Fibroblast of villous mesenchyme (primary cell): ENCODE data around the gene SLC25A12. TPM values are rescaled to one million over a fixed set of nuclear protein-coding genes. Genes with fewer than 3 reads are reported as not detected.
"Not testable (repeated sequence)": the region's sequence is repeated elsewhere in the genome, so short reads cannot be mapped to it uniquely, and the experiment has no call there.

Experiments used
- DNase-seq: peaks from one replicate; pipeline ENCODE4 v3.0.0-alpha.2; 2010; ENCODE audit warnings: low read depth
- H3K4me3 ChIP-seq: 2 replicates; pipeline ENCODE4 v1.5.1; 2011; ENCODE audit warnings: low read depth, mild to moderate bottlenecking, low read length
- total RNA-seq: library from RNA; depleted of rRNA; stranded (reverse); fragments of >200 nt; gene quantifications from 2 replicates; pipeline ENCODE4 v1.2.3, GENCODE V29; 2012
- TF ChIP-seq, protein P1 (sequence below): IDR thresholded peaks from 2 replicates; pipeline ENCODE4 v1.5.1; 2012; ENCODE audit warnings: low read depth, mild to moderate bottlenecking, low read length; ENCODE audit not compliant: insufficient read depth

The SLC25A12 gene
- total RNA-seq, 1 donor = 25.5 TPM

DNA sequence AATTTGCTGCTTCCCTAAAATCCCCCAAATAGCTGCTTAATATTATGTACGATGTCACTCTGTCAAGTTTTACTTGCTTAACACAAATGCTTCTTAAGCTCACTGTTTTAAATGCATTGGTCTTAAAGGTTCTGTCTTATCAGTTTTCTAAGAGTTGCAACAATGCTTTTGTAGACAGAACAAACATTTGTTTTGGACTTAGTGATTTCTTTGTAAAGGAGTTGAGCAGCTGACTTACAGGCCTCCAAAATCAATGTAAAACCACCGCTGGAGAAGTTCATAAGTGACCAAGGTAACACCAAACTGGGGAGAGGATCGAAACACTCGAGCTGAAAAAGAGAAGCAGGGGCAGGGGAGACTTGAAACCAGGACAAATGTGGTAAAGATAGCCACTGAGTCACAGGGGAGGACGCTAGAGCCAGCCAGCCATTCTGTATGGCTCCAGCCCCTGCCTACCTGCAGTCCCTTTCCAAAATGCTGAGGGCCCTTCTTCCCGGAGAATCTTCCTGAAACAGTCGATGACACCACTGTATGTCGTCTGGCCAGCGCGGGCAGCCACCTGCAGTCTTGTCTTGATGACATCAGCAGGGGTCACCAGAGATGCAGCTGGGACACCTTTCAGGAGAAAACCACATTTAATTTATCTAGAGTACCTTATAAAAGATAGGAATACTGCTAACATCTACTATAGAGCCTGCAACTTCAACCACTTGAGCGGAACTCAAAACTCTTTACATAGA, 106.5 kb downstream of the SLC25A12 start:
- no peak overlapping the region for H3K4me3 ChIP-seq
- no peak for DNase-seq
- TF ChIP-seq, protein P1, sequence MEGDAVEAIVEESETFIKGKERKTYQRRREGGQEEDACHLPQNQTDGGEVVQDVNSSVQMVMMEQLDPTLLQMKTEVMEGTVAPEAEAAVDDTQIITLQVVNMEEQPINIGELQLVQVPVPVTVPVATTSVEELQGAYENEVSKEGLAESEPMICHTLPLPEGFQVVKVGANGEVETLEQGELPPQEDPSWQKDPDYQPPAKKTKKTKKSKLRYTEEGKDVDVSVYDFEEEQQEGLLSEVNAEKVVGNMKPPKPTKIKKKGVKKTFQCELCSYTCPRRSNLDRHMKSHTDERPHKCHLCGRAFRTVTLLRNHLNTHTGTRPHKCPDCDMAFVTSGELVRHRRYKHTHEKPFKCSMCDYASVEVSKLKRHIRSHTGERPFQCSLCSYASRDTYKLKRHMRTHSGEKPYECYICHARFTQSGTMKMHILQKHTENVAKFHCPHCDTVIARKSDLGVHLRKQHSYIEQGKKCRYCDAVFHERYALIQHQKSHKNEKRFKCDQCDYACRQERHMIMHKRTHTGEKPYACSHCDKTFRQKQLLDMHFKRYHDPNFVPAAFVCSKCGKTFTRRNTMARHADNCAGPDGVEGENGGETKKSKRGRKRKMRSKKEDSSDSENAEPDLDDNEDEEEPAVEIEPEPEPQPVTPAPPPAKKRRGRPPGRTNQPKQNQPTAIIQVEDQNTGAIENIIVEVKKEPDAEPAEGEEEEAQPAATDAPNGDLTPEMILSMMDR = no peak

DNA sequence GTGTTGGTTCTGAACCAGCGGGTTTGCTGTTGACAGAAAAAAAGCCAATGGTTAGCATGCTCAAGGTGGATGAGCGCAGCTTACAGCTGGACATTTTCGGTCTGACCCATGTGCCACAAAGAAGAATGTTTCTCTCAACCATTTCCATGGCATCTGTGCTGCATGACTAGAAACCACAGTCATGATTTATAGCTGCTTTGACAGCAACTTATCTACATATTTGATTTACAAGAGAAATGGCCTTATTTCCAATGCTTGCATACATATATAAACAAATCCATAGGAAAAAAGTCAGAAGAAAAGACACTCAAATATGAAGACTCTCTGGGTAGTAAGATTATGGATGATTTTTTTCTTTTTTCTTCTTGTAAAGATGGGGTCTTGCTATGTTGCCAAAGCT, 108.6 kb downstream of the SLC25A12 start:
- TF ChIP-seq, protein P1 = no peak
- no peak for DNase-seq
- H3K4me3 ChIP-seq = no peak overlapping the region

DNA sequence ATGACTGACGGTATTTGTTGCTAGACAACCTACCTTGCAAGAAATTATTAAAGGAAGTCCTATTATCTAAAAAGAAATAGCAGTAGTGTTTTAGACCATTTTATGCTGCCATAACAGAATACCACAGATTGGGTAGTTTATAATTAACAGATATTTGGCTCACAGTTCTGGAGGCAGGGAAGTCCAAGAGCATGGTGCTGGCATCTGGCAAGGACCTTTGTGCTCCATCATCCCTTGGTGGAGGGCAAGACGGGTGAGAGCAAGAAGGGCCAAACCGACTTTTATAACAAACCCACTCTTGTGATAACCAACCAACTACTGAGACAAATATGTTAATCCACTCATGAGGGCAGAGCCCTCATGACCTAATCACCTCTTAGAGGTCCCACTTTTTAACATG, 115.5 kb downstream of the SLC25A12 start:
- TF ChIP-seq, protein P1 = no peak
- DNase-seq = no peak
- H3K4me3 ChIP-seq = no peak overlapping the region

DNA sequence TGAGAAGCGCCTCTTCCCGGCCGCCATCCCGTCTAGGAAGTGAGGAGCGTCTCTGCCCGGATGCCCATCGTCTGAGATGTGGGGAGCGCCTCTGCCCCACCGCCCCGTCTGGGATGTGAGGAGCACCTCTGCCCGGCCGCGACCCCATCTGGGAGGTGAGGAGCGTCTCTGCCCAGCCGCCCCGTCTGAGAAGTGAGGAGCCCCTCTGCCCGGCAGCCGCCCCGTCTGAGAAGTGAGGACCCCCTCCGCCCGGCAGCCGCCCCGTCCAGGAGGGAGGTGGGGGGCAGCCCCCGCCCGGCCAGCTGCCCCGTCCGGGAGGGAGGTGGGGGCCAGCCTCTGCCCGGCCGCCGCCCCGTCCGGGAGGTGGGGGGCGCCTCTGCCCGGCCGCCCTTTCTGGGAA, 119.5 kb downstream of the SLC25A12 start:
- H3K4me3 ChIP-seq, DNase-seq: not testable (repeated sequence)

DNA sequence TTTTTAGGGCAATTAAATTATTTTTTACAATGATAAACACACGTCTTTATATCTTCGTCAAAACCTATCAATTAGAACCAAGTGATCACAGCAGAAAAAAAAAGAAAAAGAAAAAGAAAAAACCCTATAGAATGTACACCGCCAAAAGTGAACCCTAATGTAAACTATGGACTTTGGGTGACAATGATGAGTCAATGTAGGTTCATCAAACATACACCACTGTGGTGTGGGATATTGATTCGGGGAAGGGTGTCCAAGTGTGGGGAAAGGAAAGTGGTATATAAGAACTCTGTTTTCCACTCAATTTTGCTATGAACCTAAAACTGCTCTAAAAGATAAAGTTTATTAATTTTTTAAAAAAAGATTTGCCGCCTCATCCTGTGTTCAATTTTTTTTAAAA, 121.7 kb downstream of the SLC25A12 start:
- TF ChIP-seq, protein P1 = no peak
- no peak for DNase-seq
- H3K4me3 ChIP-seq = no peak overlapping the region

DNA sequence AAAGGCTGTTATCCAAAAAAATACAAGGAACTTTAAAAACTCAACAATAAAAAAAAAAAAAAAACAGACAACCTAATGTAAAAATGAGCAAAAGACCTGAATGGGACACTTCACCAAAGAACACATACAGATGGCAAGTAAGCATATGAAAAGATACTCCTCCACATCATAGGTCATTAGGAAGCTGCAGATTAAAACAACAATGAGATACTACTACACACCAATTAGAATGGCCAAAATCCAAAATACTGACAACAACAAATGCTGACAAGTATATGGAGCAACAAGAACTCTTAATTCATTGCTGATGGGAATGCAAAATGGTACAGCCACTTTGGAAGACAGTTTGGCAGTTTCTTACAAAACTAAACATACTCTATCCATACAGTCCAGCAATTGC, 122.6 kb downstream of the SLC25A12 start:
- TF ChIP-seq, protein P1 = no peak
- DNase-seq = no peak
- no peak overlapping the region for H3K4me3 ChIP-seq

DNA sequence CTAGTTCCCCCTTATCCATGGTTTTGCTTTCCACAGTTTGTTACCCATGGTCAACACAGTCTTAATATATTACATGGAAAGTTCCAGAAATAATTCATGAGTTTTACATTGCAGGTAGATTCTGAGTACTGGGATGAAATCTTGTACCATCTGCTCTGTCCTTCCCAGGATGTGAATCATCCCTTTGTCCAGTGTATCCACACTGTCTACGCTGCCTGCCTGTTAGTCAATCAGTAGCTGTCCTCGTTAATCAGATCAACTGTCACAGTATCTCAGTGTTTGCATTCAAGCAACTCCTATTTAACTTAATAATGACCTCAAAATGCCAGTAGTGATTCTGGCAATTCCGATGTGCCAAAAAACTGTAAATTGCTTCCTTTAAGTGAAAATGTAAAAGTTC, 130.4 kb downstream of the SLC25A12 start:
- no peak overlapping the region for H3K4me3 ChIP-seq
- DNase-seq = no peak
- TF ChIP-seq, protein P1 = no peak
